Activated CD4-positive, CD25-positive, alpha-beta regulatory T cell treated with anti-CD3 and anti-CD28 coated beads, Interleukin-2, amount 50 U/mL, for 24 hours (primary cell): ENCODE data around the gene PRAMEF18.
"Not testable (repeated sequence)": the region's sequence is repeated elsewhere in the genome, so short reads cannot be mapped to it uniquely, and the experiment has no call there.

Source experiments
- ATAC-seq, 2 donors: fragments of 150-1000 bp; cut with Tn5 transposase; one replicate each; pipeline ENCODE4 v1.10.0; 2021; ENCODE audit warnings: mild to moderate bottlenecking in 1 of 2, moderate library complexity in 1 of 2

PRAMEF18 gene

DNA sequence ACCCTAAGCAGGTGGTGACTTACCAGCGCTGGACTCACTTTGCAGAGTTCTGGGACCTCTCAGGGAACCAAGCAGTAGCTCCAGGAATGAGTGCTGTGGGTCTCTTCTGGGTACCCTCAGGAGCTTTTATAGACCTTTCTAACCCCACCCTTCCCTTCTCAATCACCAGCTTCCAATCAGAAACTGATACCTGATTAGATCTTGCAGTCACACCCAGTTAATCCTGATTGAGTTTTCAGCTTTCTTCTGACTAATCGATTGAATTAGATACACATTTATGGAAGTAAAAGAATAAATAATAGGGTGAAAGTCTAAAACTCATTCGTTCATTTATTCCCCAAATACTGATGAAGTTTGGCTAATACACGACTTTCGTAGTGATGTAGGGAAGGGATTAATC, 24.6 kb downstream of the PRAMEF18 start, which contains the start of gene PRAMEF13:
PRAMEF13 (minus strand) TSS at position 101 of the 400 bp plus-strand sequence. CDS start 1,820 bp downstream, outside the sequence.
- ATAC-seq: not testable (repeated sequence)
